PC-9 (cell line): ENCODE data around the gene CXCL17.

Source experiments
- EZH2 ChIP-seq: fragments of 200-600 bp; sonication (generic); IDR thresholded peaks from 2 replicates; pipeline ENCODE4 v1.8.0; 2017; ENCODE audit warnings: antibody characterized with exemption, low read depth
- TF ChIP-seq, protein P1 (sequence below): fragments of 200-600 bp; sonication (generic); conservative IDR thresholded peaks from 2 replicates; pipeline ENCODE4 v1.6.1; 2017; ENCODE audit warnings: mixed run types, antibody characterized with exemption, mild to moderate bottlenecking, moderate library complexity

GRCh38 chr19:42412227-42412626 is 30.5 kb downstream of the CXCL17 start:
- TF ChIP-seq, protein P1, sequence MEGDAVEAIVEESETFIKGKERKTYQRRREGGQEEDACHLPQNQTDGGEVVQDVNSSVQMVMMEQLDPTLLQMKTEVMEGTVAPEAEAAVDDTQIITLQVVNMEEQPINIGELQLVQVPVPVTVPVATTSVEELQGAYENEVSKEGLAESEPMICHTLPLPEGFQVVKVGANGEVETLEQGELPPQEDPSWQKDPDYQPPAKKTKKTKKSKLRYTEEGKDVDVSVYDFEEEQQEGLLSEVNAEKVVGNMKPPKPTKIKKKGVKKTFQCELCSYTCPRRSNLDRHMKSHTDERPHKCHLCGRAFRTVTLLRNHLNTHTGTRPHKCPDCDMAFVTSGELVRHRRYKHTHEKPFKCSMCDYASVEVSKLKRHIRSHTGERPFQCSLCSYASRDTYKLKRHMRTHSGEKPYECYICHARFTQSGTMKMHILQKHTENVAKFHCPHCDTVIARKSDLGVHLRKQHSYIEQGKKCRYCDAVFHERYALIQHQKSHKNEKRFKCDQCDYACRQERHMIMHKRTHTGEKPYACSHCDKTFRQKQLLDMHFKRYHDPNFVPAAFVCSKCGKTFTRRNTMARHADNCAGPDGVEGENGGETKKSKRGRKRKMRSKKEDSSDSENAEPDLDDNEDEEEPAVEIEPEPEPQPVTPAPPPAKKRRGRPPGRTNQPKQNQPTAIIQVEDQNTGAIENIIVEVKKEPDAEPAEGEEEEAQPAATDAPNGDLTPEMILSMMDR, result no peak
- TF ChIP-seq EZH2, result no peak
